ENCODE results near the gene C9orf57.

DNA sequence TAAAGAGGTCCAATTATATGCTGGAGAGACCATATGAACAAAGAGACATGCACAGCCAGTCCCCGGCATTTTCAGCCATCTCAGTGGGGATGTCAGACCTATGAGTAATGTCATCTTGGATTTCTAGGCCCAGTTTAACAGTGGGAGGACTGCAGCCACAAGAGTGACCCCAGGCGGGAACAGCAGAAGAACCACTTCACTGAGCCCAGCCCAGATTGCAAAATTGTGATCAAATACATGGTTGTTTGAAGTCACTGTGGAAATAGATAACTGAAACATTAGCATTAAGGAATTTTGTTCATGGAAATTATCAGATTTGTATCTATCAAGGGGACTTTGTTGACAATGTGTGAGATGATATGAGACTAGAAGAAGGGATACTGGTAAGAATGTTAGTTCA, 42.1 kb upstream of the C9orf57 start:
- no peak for TF ChIP-seq CTCF (conservative IDR thresholded peaks at IDR 0.05 in 1 of 2, IDR thresholded peaks at IDR 0.05 in 1 of 2; ENCODE audit: extremely low read depth in 1 of 2, insufficient read depth in 1 of 2, low read depth in 1 of 2, low read length in 2 of 2)
- no peak for TF ChIP-seq EZH2 (IDR thresholded peaks at IDR 0.05; ENCODE audit: borderline replicate concordance, low read length)

Data from mammary epithelial cell (primary cell).